EL (cell line): Measurements from ENCODE around the gene FASTKD2.

Experiments used
- DNase-seq: peaks from one replicate; pipeline ENCODE4 v3.0.0-alpha.2; 2016

Gene FASTKD2

DNA sequence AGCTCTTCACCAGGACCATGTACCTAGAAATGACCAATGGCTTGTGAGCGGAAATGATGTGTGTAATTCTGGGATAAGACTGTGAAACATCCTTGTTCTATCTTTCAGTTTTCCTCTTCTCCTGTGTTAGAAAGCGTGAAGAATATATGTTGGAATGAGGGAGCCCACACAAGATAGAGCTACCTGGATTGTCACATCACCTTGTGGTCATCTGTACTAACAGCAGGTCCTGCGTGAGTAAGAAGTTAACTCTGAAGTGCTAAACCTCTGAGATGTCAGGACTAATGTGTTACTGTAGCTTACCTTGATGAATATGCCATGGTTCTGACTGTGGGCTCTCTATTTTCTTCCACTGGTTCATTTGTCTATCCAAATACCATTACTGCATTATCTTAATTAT lies 75.6 kb downstream of the FASTKD2 start:
- DNase-seq = no peak
